LHCN-M2 (cell line): Measurements from ENCODE around the gene ZNF232. TPM values are rescaled to one million over a fixed set of nuclear protein-coding genes. Genes with fewer than 3 reads are reported as not detected.
"Not testable (repeated sequence)": the region's sequence is repeated elsewhere in the genome, so short reads cannot be mapped to it uniquely, and the experiment has no call there.

Experiments
- DNase-seq: peaks from one replicate; pipeline ENCODE4 v3.0.0-alpha.2; 2012; ENCODE audit warnings: low read depth
- total RNA-seq: library from RNA; depleted of rRNA; stranded (reverse); fragments of >200 nt; gene quantifications from 2 replicates; pipeline ENCODE4 v1.2.3, GENCODE V29; 2014; rRNA removed

The ZNF232 gene
- total RNA-seq, 1 experiment from 2014 or later, result 7.8 TPM

- DNase-seq, result no peak
Observed at GRCh38 chr17:5097101-5097834, 14.4 kb downstream of the ZNF232 start.

- no peak for DNase-seq
Observed at GRCh38 chr17:5096731-5097100, 15.0 kb downstream of the ZNF232 start.

GRCh38 chr17:5092218-5093010 is 19.3 kb downstream of the ZNF232 start:
- DNase-seq, result no peak

GRCh38 chr17:5080591-5080990 is 31.1 kb downstream of the ZNF232 start:
- no peak for DNase-seq

GRCh38 chr17:5078106-5079028 is 33.3 kb downstream of the ZNF232 start, which contains the start of gene ZFP3:
ZFP3 (plus strand) TSS chr17:5078467; CDS start chr17:5091505, 13,038 bp downstream.
- DNase-seq, result peak; percentile 24

GRCh38 chr17:5077781-5078105 is 33.9 kb downstream of the ZNF232 start:
- DNase-seq, result no peak

- DNase-seq, result not testable (repeated sequence)
Observed at GRCh38 chr17:5077275-5077674, 34.4 kb downstream of the ZNF232 start.

- DNase-seq, result not testable (repeated sequence)
Observed at GRCh38 chr17:5075472-5075871, 36.2 kb downstream of the ZNF232 start.

GRCh38 chr17:5069724-5070123 is 42.0 kb downstream of the ZNF232 start:
- DNase-seq, result no peak

GRCh38 chr17:5068236-5068635 is 43.4 kb downstream of the ZNF232 start:
- no peak for DNase-seq

- DNase-seq, result no peak
Observed at GRCh38 chr17:5065227-5065744, 46.4 kb downstream of the ZNF232 start.

Other genes with a start within 250 kb of the ZNF232 start
- gene C17orf107, start 212.3 kb downstream of the ZNF232 start, total RNA-seq, result under 0.01 and 0.06 TPM in 2 replicates
- 0.19 TPM in 1 of 2 replicates, not detected in the other for gene CHRNE, start 208.8 kb downstream of the ZNF232 start, total RNA-seq
- not detected in 2 replicates for gene GP1BA, start 179.6 kb downstream of the ZNF232 start, total RNA-seq
- gene SLC25A11, start 171.8 kb downstream of the ZNF232 start, total RNA-seq, result 92.3 and 93.5 TPM in 2 replicates
- 34.4 and 38.2 TPM in 2 replicates for gene RNF167, start 171.6 kb downstream of the ZNF232 start, total RNA-seq
- gene PFN1, start 163.3 kb downstream of the ZNF232 start, total RNA-seq, result 1,610 and 1,782 TPM in 2 replicates
- gene ENO3, start 160.8 kb downstream of the ZNF232 start, total RNA-seq, result 5.2 and 7.9 TPM in 2 replicates
- 69.6 and 75.0 TPM in 2 replicates for gene SPAG7, start 144.1 kb downstream of the ZNF232 start, total RNA-seq
- gene CAMTA2, start 124.2 kb downstream of the ZNF232 start, total RNA-seq, result 12.4 and 13.2 TPM in 2 replicates
- gene INCA1, start 114.4 kb downstream of the ZNF232 start, total RNA-seq, result 0.34 and 0.64 TPM in 2 replicates
- gene KIF1C, start 113.9 kb downstream of the ZNF232 start, total RNA-seq, result 75.9 and 82.0 TPM in 2 replicates
- gene SLC52A1, start 76.5 kb downstream of the ZNF232 start, total RNA-seq, result 0.06 TPM in 1 of 2 replicates, not detected in the other
- gene ZFP3, start 33.4 kb downstream of the ZNF232 start, total RNA-seq, result 0.06 and 0.17 TPM in 2 replicates
- under 0.01 TPM in 1 of 2 replicates, not detected in the other for gene USP6, start 4.2 kb upstream of the ZNF232 start, total RNA-seq
- gene ZNF594, start 80.0 kb upstream of the ZNF232 start, total RNA-seq, result 3.5 and 7.6 TPM in 2 replicates
- not detected in 2 replicates for gene SCIMP, start 123.0 kb upstream of the ZNF232 start, total RNA-seq
- 39.8 and 45.5 TPM in 2 replicates for gene RABEP1, start 170.4 kb upstream of the ZNF232 start, total RNA-seq